BJ (cell line): ENCODE results near the gene NTF3. TPM values are rescaled to one million over a fixed set of nuclear protein-coding genes. Genes with fewer than 3 reads are reported as not detected.

ENCODE experiments used
- CTCF ChIA-PET: fragments of 350-600 bp; formaldehyde crosslinking; extraction: SDS; loops from one replicate; lab custom pipeline; 2021; ENCODE audit warnings: antibody characterized with exemption, inconsistent platforms; lab: Yijun Ruan, JAX
- POLR2A ChIA-PET: fragments of 300-600 bp; sonication (Branson Sonifier 250); formaldehyde crosslinking; extraction: SDS; loops from one replicate; lab custom pipeline; 2021; ENCODE audit warnings: antibody characterized with exemption; lab: Charles Lee
- DNase-seq: peaks from one replicate; pipeline ENCODE4 v3.0.0-alpha.2; 2011; ENCODE audit warnings: low read depth
- H3K27me3 ChIP-seq: 2 replicates; pipeline ENCODE4 v1.6.0; 2011; ENCODE audit warnings: low read length; ENCODE audit not compliant: control insufficient read depth, insufficient read depth
- H3K36me3 ChIP-seq: 2 replicates; pipeline ENCODE4 v1.5.1; 2011; ENCODE audit warnings: low read length; ENCODE audit not compliant: control insufficient read depth, insufficient read depth
- H3K4me3 ChIP-seq: 2 replicates; pipeline ENCODE4 v1.5.1; 2011; ENCODE audit warnings: low read depth, mild to moderate bottlenecking, control low read depth, low read length
- CTCF ChIP-seq: IDR thresholded peaks from 2 replicates; pipeline ENCODE4 v1.5.1; 2011; ENCODE audit warnings: low read depth, mild to moderate bottlenecking, control low read depth, inconsistent platforms, low read length, moderate library complexity; ENCODE audit not compliant: insufficient read depth
- polyA plus RNA-seq: library from polyadenylated mRNA; depleted of rRNA; stranded (reverse); fragments of >200 nt; gene quantifications from 2 replicates; pipeline ENCODE4 v1.2.3, GENCODE V29; 2011

The NTF3 gene
- polyA plus RNA-seq, 1 experiment, result 12.5 TPM

- DNase-seq, result no peak
- no peak for TF ChIP-seq CTCF
- Histone ChIP-seq H3K27me3 (no peaks in the 10 kb centered on the region), H3K36me3 (peaks cover 2% of the 10 kb centered on the region; the same call in 1 of the 2 replicates), H3K4me3 (no peak overlapping the region)
- ChIA-PET POLR2A (interaction anchor here (0.5 kb wide), 1 partner anchor 107 kb away, joined by 3 read pairs; no protein-coding TSS in a partner anchor), CTCF (interaction anchor here (0.8 to 1.6 kb wide), 6 partner anchors 9 to 69 kb away, joined by 3 to 5 read pairs (median 4); no protein-coding TSS in a partner anchor)
Measured at GRCh38 chr12:5497329-5498053, 65.6 kb downstream of the NTF3 start.

- ChIA-PET CTCF (interaction anchor here (0.8 to 1.5 kb wide), 5 partner anchors 14 to 70 kb away, joined by 3 to 5 read pairs (median 3); no protein-coding TSS in a partner anchor), POLR2A (interaction anchor here (0.5 kb wide), 1 partner anchor 107 kb away, joined by 3 read pairs; no protein-coding TSS in a partner anchor)
- Histone ChIP-seq H3K4me3 (no peak overlapping the region), H3K36me3 (peaks cover 2% of the 10 kb centered on the region; the same call in 1 of the 2 replicates), H3K27me3 (no peaks in the 10 kb centered on the region)
- DNase-seq, result no peak
- TF ChIP-seq CTCF, result no peak
Measured at GRCh38 chr12:5498076-5498475, 66.2 kb downstream of the NTF3 start.

DNA sequence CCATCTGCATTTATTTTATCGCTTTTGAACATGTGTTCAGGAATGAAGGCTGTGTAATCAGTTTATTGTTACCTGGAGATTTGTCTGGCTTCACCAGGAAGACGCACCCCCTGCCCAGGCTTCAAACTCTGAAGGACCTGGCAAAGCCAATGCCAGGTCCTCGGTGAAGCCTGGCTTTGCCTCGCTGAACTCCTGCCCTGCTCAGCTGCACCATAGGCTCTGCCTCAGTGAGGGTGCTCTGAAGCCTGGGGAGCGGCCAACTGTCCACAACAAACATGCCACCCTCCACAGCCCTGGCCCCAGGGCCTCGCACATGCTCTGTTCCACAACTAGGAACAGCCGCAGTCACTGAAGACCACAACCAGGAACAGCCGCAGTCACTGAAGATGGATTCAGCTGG, 66.9 kb downstream of the NTF3 start:
- CTCF ChIA-PET, result interaction anchor here (1.3 to 1.5 kb wide), 2 partner anchors 13 to 55 kb away, joined by 3 to 4 read pairs; no protein-coding TSS in a partner anchor
- Histone ChIP-seq H3K36me3 (peaks cover 2% of the 10 kb centered on the region; the same call in 1 of the 2 replicates), H3K4me3 (no peak overlapping the region), H3K27me3 (no peaks in the 10 kb centered on the region)
- POLR2A ChIA-PET, result interaction anchor here (0.5 kb wide), 1 partner anchor 64 kb away, joined by 3 read pairs; no protein-coding TSS in a partner anchor
- no peak for DNase-seq
- no peak for TF ChIP-seq CTCF

DNA sequence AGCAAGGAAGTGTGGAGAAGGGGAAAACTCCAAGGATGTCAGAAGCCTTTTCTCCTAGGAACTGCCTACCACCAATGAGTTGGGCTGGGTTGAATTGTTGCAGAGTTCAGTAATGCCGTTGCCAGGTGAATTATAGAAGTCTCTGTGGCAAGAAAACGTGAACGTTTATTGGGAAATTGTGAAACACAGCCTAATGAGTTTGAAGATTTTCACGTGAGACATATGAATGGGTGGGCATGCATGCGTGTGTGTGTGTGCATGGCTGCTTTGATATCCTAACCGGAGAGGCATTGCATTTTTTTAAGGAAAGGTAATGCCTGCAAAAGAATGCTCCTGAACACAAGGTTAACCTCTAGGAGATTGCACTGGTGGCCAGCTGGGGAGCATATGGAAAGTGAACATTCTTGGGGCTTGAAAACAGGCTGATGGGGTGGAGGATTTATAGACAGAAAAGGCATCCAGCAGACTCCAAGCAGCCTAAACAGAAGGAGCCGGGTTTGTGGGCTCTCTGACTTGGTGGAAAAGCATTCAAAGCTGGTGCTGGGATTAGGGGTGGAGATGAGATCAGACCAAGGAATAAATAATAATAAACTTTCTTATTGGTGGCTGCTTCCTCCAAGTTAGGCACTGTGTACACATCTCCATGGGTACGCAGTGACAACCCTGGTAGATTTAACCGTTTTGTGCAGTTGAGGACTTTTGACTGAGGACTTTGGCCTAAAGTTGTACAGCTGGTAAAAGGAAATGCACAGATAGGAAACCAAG, 67.8 kb downstream of the NTF3 start:
- Histone ChIP-seq H3K27me3 (no peaks in the 10 kb centered on the region), H3K36me3 (no peaks in the 10 kb centered on the region), H3K4me3 (no peak overlapping the region)
- peak; percentile 90 for DNase-seq
- ChIA-PET POLR2A (no interaction called here), CTCF (interaction anchor here (0.9 to 1.0 kb wide), 2 partner anchors 12 to 59 kb away, joined by 3 read pairs; no protein-coding TSS in a partner anchor)
- TF ChIP-seq CTCF, result no peak

DNA sequence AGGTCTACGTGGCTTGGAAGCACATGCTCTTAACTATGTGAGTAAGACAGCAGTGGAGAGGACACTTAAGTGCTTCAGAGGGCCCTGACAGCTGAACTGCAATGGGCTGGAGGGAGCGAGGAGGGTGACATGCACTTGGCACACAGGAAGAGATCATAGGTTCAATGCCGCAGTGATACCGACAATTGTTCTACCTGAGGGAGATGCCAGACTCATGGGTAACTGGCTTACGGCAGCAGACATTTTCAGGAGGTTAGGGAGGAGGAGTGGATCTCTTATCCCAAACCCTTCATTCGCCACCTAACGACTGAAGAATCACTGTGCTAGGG, 68.4 kb downstream of the NTF3 start:
- CTCF ChIA-PET, result interaction anchor here (0.9 to 1.0 kb wide), 2 partner anchors 13 to 59 kb away, joined by 3 read pairs; no protein-coding TSS in a partner anchor
- POLR2A ChIA-PET, result no interaction called here
- no peak overlapping the region for H3K4me3 ChIP-seq
- no peaks in the 10 kb centered on the region for H3K36me3 ChIP-seq
- DNase-seq, result no peak
- no peaks in the 10 kb centered on the region for H3K27me3 ChIP-seq
- no peak for TF ChIP-seq CTCF
